Mesothelial cell of epicardium (in vitro differentiated cells): ENCODE results near the gene PRSS16. TPM values are rescaled to one million over a fixed set of nuclear protein-coding genes. Genes with fewer than 3 reads are reported as not detected.

Experiments used
- DNase-seq, 2 experiments: peaks; one replicate each; pipeline ENCODE4 v3.0.0; 2021; ENCODE audit warnings: low spot score in 2 of 2; ENCODE audit not compliant: unreplicated experiment in 2 of 2
- H3K27ac Mint-ChIP-seq: 2 replicates; pipeline ENCODE4 v1.8.0; 2021; ENCODE audit warnings: mixed read lengths
- H3K27me3 Mint-ChIP-seq: 2 replicates; pipeline ENCODE4 v1.8.0; 2021; ENCODE audit warnings: low read depth, mixed read lengths
- H3K36me3 Mint-ChIP-seq: 2 replicates; pipeline ENCODE4 v1.8.0; 2021; ENCODE audit warnings: mixed read lengths
- H3K4me1 Mint-ChIP-seq: 2 replicates; pipeline ENCODE4 v1.8.0; 2021; ENCODE audit warnings: mixed read lengths
- H3K4me3 Mint-ChIP-seq: 2 replicates; pipeline ENCODE4 v1.8.0; 2021; ENCODE audit warnings: mild to moderate bottlenecking, moderate library complexity, mixed read lengths
- H3K9me3 Mint-ChIP-seq: 2 replicates; pipeline ENCODE4 v1.8.0; 2021; ENCODE audit warnings: mixed read lengths
- CTCF ChIP-seq: fragments of 200-600 bp; sonication (generic); IDR thresholded peaks from one replicate; pipeline ENCODE4 v1.5.0; 2021; ENCODE audit warnings: antibody characterized with exemption; ENCODE audit not compliant: unreplicated experiment
- total RNA-seq: library from RNA; stranded (reverse); gene quantifications from 3 replicates; pipeline ENCODE4 v1.2.1, GENCODE V29; 2021

The PRSS16 gene
- total RNA-seq, 1 donor from 2014 or later: 19.1 TPM

DNA sequence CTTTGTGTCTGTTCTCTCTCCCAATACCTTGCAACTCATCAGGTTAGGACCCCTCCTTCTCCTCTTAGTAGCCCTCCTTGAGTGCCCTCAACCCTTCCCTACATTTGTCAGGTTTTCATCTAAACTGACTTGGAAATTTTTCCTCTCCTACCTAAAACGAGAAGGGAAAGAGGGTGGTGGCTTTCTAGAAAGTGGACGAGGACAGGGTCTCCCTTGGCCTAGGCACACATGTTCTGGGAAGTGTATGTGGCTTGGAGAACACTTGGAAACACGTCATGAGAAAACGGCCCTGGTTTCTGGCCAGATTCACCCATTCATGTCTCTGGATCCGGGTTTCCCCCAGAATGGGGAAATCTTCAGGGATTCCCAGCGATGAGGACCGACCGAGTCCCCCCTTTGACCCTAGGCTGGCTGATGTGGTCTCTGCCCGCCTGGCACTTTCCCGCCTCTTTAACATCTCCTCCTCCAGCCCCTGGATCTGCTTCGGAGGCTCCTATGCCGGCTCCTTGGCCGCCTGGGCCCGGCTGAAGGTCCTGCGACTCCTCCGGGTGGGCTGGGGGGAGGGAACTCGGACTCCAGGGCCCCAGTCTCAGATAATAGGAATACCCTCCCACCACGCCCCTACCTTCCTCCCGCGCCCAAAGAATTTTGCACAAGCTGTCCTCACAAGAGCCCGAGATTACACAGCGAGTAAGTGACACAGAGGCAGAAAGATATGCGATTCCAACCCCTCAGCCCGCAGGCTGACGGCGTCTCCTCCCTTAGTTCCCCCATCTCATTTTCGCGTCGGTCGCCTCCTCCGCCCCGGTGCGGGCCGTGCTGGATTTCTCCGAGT lies 3.0 kb downstream of the PRSS16 start:
- Mint-ChIP-seq H3K9me3 (no peaks in the 10 kb centered on the region), H3K36me3 (no peaks in the 10 kb centered on the region), H3K27ac (peak overlapping the region; percentile 98), H3K27me3 (peaks cover 18% of the 10 kb centered on the region), H3K4me1 (peaks cover 8% of the 10 kb centered on the region), H3K4me3 (peak overlapping the region; percentile 92)
- DNase-seq: no peak
- no peak for TF ChIP-seq CTCF

- Mint-ChIP-seq H3K4me1 (peaks cover 8% of the 10 kb centered on the region), H3K36me3 (no peaks in the 10 kb centered on the region), H3K4me3 (peak overlapping the region; percentile 92), H3K27me3 (peaks cover 21% of the 10 kb centered on the region), H3K27ac (peak overlapping the region; percentile 98), H3K9me3 (no peaks in the 10 kb centered on the region)
- DNase-seq: peak; percentile 88 to 93
- no peak for TF ChIP-seq CTCF
Measured at GRCh38 chr6:27251112-27251605, 3.7 kb downstream of the PRSS16 start.

- Mint-ChIP-seq H3K4me3 (peak overlapping the region; percentile 92), H3K9me3 (no peaks in the 10 kb centered on the region), H3K27me3 (peaks cover 21% of the 10 kb centered on the region), H3K27ac (peak overlapping the region; percentile 98), H3K36me3 (no peaks in the 10 kb centered on the region), H3K4me1 (peaks cover 8% of the 10 kb centered on the region)
- peak; percentile 26 for TF ChIP-seq CTCF
- peak; percentile 75 to 89 for DNase-seq
Measured at GRCh38 chr6:27251606-27252251, 4.2 kb downstream of the PRSS16 start.

- Mint-ChIP-seq H3K36me3 (no peaks in the 10 kb centered on the region), H3K9me3 (no peaks in the 10 kb centered on the region), H3K27ac (no peak overlapping the region), H3K27me3 (peaks cover 16% of the 10 kb centered on the region), H3K4me3 (no peak overlapping the region), H3K4me1 (peaks cover 8% of the 10 kb centered on the region)
- DNase-seq: no peak
- TF ChIP-seq CTCF: no peak
Measured at GRCh38 chr6:27254566-27254965, 7.1 kb downstream of the PRSS16 start.

DNA sequence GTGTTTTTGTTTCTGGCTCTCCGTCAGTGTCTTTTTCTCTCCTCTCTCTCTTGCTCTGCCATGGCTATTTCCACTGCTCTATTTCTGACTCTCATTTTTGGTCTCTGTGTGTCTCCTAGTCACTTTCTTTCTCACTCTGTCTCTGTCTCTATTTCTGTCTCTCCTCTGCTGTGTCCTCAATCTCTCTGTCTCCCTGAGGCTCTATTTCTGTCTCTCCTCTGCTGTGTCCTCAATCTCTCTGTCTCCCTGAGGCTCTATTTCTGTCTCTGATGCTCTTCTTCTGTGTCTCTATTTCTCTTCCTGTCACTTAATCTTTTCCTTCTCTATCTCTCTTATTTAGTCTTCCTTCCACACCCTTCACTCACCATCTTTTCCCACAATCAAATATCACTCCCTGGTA lies 8.4 kb downstream of the PRSS16 start:
- Mint-ChIP-seq H3K27me3 (peaks cover 11% of the 10 kb centered on the region), H3K27ac (no peak overlapping the region), H3K9me3 (no peaks in the 10 kb centered on the region), H3K36me3 (no peaks in the 10 kb centered on the region), H3K4me3 (no peak overlapping the region), H3K4me1 (peaks cover 13% of the 10 kb centered on the region)
- DNase-seq: no peak
- no peak for TF ChIP-seq CTCF
